Measurements from ENCODE around the gene NME1. TPM values are rescaled to one million over a fixed set of nuclear protein-coding genes. Genes with fewer than 3 reads are reported as not detected.
A peak's percentile ranks its signal among the peaks of the same experiment; 100 is the strongest.

Gene NME1
- total RNA-seq, 1 donor from 2014 or later, result 57.3 TPM

- Mint-ChIP-seq H3K9me3 (ENCODE audit: unreplicated experiment) (no peaks in the 10 kb centered on the region), H3K4me3 (ENCODE audit: unreplicated experiment) (no peak overlapping the region), H3K4me1 (ENCODE audit: unreplicated experiment) (no peaks in the 10 kb centered on the region), H3K36me3 (ENCODE audit: low read depth, unreplicated experiment) (peaks cover 27% of the 10 kb centered on the region), H3K27me3 (ENCODE audit: unreplicated experiment) (peaks cover 4% of the 10 kb centered on the region), H3K27ac (ENCODE audit: unreplicated experiment) (no peak overlapping the region)
- TF ChIP-seq CTCF (IDR thresholded peaks at IDR 0.05; ENCODE audit: unreplicated experiment), result no peak
- no peak for DNase-seq (ENCODE audit: low spot score)
These were observed 6.2 kb downstream of the NME1 start for GRCh38 chr17:51159604-51160003.

GRCh38 chr17:51161541-51161940 lies 8.2 kb downstream of the NME1 start:
- Mint-ChIP-seq H3K9me3 (ENCODE audit: unreplicated experiment) (no peaks in the 10 kb centered on the region), H3K36me3 (ENCODE audit: low read depth, unreplicated experiment) (peaks cover 33% of the 10 kb centered on the region), H3K27me3 (ENCODE audit: unreplicated experiment) (peaks cover 17% of the 10 kb centered on the region), H3K27ac (ENCODE audit: unreplicated experiment) (no peak overlapping the region), H3K4me1 (ENCODE audit: unreplicated experiment) (peaks cover 7% of the 10 kb centered on the region), H3K4me3 (ENCODE audit: unreplicated experiment) (no peak overlapping the region)
- TF ChIP-seq CTCF (IDR thresholded peaks at IDR 0.05; ENCODE audit: unreplicated experiment), result no peak
- DNase-seq (ENCODE audit: low spot score), result no peak

- peaks cover 7% of the 10 kb centered on the region for H3K4me1 Mint-ChIP-seq (ENCODE audit: unreplicated experiment)
- H3K9me3 Mint-ChIP-seq (ENCODE audit: unreplicated experiment), result no peaks in the 10 kb centered on the region
- TF ChIP-seq CTCF (IDR thresholded peaks at IDR 0.05; ENCODE audit: unreplicated experiment), result no peak
- DNase-seq (ENCODE audit: low spot score), result peak; percentile 12
- H3K27ac Mint-ChIP-seq (ENCODE audit: unreplicated experiment), result peak overlapping the region; percentile 91
- peaks cover 15% of the 10 kb centered on the region for H3K27me3 Mint-ChIP-seq (ENCODE audit: unreplicated experiment)
- H3K4me3 Mint-ChIP-seq (ENCODE audit: unreplicated experiment), result peak overlapping the region; percentile 98
- H3K36me3 Mint-ChIP-seq (ENCODE audit: low read depth, unreplicated experiment), result peaks cover 29% of the 10 kb centered on the region
These were observed 11.7 kb downstream of the NME1 start for GRCh38 chr17:51164911-51165679.

- peaks cover 28% of the 10 kb centered on the region for H3K36me3 Mint-ChIP-seq (ENCODE audit: low read depth, unreplicated experiment)
- no peaks in the 10 kb centered on the region for H3K9me3 Mint-ChIP-seq (ENCODE audit: unreplicated experiment)
- H3K27me3 Mint-ChIP-seq (ENCODE audit: unreplicated experiment), result peaks cover 15% of the 10 kb centered on the region
- H3K4me1 Mint-ChIP-seq (ENCODE audit: unreplicated experiment), result peaks cover 7% of the 10 kb centered on the region
- TF ChIP-seq CTCF (IDR thresholded peaks at IDR 0.05; ENCODE audit: unreplicated experiment), result no peak
- peak; percentile 16 for DNase-seq (ENCODE audit: low spot score)
- H3K4me3 Mint-ChIP-seq (ENCODE audit: unreplicated experiment), result peak overlapping the region; percentile 98
- H3K27ac Mint-ChIP-seq (ENCODE audit: unreplicated experiment), result peak overlapping the region; percentile 91
These were observed 12.4 kb downstream of the NME1 start for GRCh38 chr17:51165680-51166197.

Measured in endothelial cell (in vitro differentiated cells).